HCT116 (cell line): ENCODE results near the gene STK32B. TPM values are rescaled to one million over a fixed set of nuclear protein-coding genes. Genes with fewer than 3 reads are reported as not detected.

Experiments used
- ATAC-seq: fragments of 200-7000 bp; cut with Tn5 transposase; 2 replicates; pipeline ENCODE4 v1.9.1; 2020; ENCODE audit warnings: mild to moderate bottlenecking, moderate library complexity
- BruUV-seq: library from RNA; stranded (reverse); fragments of 400-500 nt; replicated peaks from 2 replicates; lab custom pipeline; 2021; lab: Mats Ljungman, UMichigan
- CTCF ChIA-PET: fragments of 300-600 bp; sonication (Branson Sonifier 250); formaldehyde crosslinking; loops from one replicate; lab custom pipeline; 2021; ENCODE audit warnings: antibody characterized with exemption; lab: Charles Lee
- POLR2A ChIA-PET: fragments of 300-600, 350-600 bp; sonication (Branson Sonifier 250); formaldehyde crosslinking; loops from one replicate; lab custom pipeline; 2021; ENCODE audit warnings: antibody characterized with exemption; lab: Charles Lee
- RAD21 ChIA-PET, 2 experiments: fragments of 300-600 bp; sonication (Branson Sonifier 250); formaldehyde crosslinking; loops; one replicate each; lab custom pipeline; 2023; ENCODE audit warnings: low total read pairs in 2 of 2; ENCODE audit not compliant: uncharacterized antibody in 2 of 2, unreplicated experiment in 2 of 2, low non-redundant PET in 1 of 2; lab: Charles Lee
- DNase-seq: peaks from one replicate; pipeline ENCODE4 v3.0.0-alpha.2; 2010; ENCODE audit warnings: low read depth, low spot score
- H2AFZ ChIP-seq: fragments of 200-600 bp; shearing (Covaris generic), sonication (generic); 2 replicates; pipeline ENCODE4 v1.6.1; 2017; ENCODE audit warnings: low read depth, mixed run types, mixed read lengths, antibody characterized with exemption, low read length; ENCODE audit not compliant: poor library complexity, severe bottlenecking
- H3K27ac ChIP-seq: 2 replicates; pipeline ENCODE4 v1.5.1; 2012; ENCODE audit warnings: low read depth, low read length
- H3K27me3 ChIP-seq: fragments of 200-600 bp; sonication (generic); 2 replicates; pipeline ENCODE4 v1.6.1; 2016; ENCODE audit warnings: mixed run types, low read length, mixed read lengths; ENCODE audit not compliant: insufficient read depth
- H3K36me3 ChIP-seq, 2 experiments: fragments of 200-500 bp in 1 of 2; fragments of 200-600 bp in 1 of 2; sonication (Bioruptor generic) in 1 of 2; sonication (generic) in 1 of 2; 2 replicates each; pipeline versions ENCODE4 v1.5.1 to v1.6.1; 2014 to 2016; ENCODE audit warnings: low read length in 2 of 2, inconsistent platforms in 1 of 2, mixed read lengths in 1 of 2, mixed run types in 1 of 2; ENCODE audit not compliant: insufficient read depth in 2 of 2, control insufficient read depth in 1 of 2
- H3K4me1 ChIP-seq, 2 experiments: fragments of 200-600 bp in 1 of 2; sonication (generic) in 1 of 2; 2 replicates each; pipeline versions ENCODE4 v1.5.1 to v1.6.1; 2012 to 2017; ENCODE audit warnings: low read length in 2 of 2, inconsistent platforms in 1 of 2, mild to moderate bottlenecking in 1 of 2, mixed read lengths in 1 of 2, mixed run types in 1 of 2, moderate library complexity in 1 of 2; ENCODE audit not compliant: insufficient read depth in 2 of 2, control insufficient read depth in 1 of 2
- H3K4me2 ChIP-seq: fragments of 200-600 bp; sonication (generic); 2 replicates; pipeline ENCODE4 v1.6.1; 2017; ENCODE audit warnings: mixed run types, low read length, mixed read lengths
- H3K4me3 ChIP-seq, 2 experiments: fragments of 200-600 bp in 1 of 2; sonication (generic) in 1 of 2; replicated peaks in 1 of 2; 2 replicates each; pipeline ENCODE4 v1.5.1; 2011 to 2016; ENCODE audit warnings: low read length in 2 of 2, control low read depth in 1 of 2, low read depth in 1 of 2, mild to moderate bottlenecking in 1 of 2, mixed read lengths in 1 of 2, mixed run types in 1 of 2
- H3K79me2 ChIP-seq: fragments of 200-600 bp; sonication (generic); 2 replicates; pipeline ENCODE4 v1.6.1; 2017; ENCODE audit warnings: mild to moderate bottlenecking, mixed run types, low read length, moderate library complexity, mixed read lengths; ENCODE audit not compliant: insufficient read depth
- H3K9ac ChIP-seq: fragments of 200-600 bp; sonication (generic); 2 replicates; pipeline ENCODE4 v1.6.1; 2016; ENCODE audit warnings: low read length, mixed read lengths
- H3K9me2 ChIP-seq: fragments of 200-600 bp; sonication (generic), shearing (Covaris generic); 2 replicates; pipeline ENCODE4 v1.6.1; 2017; ENCODE audit warnings: mixed run types, mild to moderate bottlenecking, moderate library complexity; ENCODE audit not compliant: insufficient read depth
- H3K9me3 ChIP-seq, 2 experiments: fragments of 200-500 bp in 1 of 2; fragments of 200-600 bp in 1 of 2; sonication (Bioruptor generic) in 1 of 2; sonication (generic) in 1 of 2; 2 replicates each; pipeline ENCODE4 v1.6.1; 2014 to 2017; ENCODE audit warnings: low read length in 2 of 2, mixed read lengths in 2 of 2, inconsistent platforms in 1 of 2, low read depth in 1 of 2, mild to moderate bottlenecking in 1 of 2, mixed run types in 1 of 2, moderate library complexity in 1 of 2; ENCODE audit not compliant: control insufficient read depth in 1 of 2, insufficient read depth in 1 of 2
- H4K20me1 ChIP-seq: fragments of 200-600 bp; sonication (generic), shearing (Covaris generic); 2 replicates; pipeline ENCODE4 v1.6.1; 2017; ENCODE audit warnings: mixed run types, mild to moderate bottlenecking, moderate library complexity; ENCODE audit not compliant: insufficient read depth
- CBX3 ChIP-seq: IDR thresholded peaks from 2 replicates; pipeline ENCODE4 v1.6.1; 2012; ENCODE audit warnings: low read depth
- CEBPB ChIP-seq: IDR thresholded peaks from 2 replicates; pipeline ENCODE4 v1.6.1; 2012; ENCODE audit warnings: low read depth
- EGR1 ChIP-seq: IDR thresholded peaks from 2 replicates; pipeline ENCODE4 v1.6.1; 2012; ENCODE audit warnings: low read depth
- ELF1 ChIP-seq: IDR thresholded peaks from 2 replicates; pipeline ENCODE4 v1.6.1; 2012; ENCODE audit warnings: low read depth, borderline replicate concordance
- EZH2 ChIP-seq: fragments of 200-600 bp; sonication (generic); IDR thresholded peaks from 2 replicates; pipeline ENCODE4 v1.6.1; 2017; ENCODE audit warnings: antibody characterized with exemption, mixed run types
- POLR2A ChIP-seq: IDR thresholded peaks from 2 replicates; pipeline ENCODE4 v1.7.0; 2011; ENCODE audit warnings: borderline replicate concordance; ENCODE audit not compliant: insufficient read depth, insufficient read length; ENCODE audit errors: extremely low read depth
- POLR2AphosphoS5 ChIP-seq: IDR thresholded peaks from 2 replicates; pipeline ENCODE4 v1.6.1; 2011; ENCODE audit warnings: mild to moderate bottlenecking, low read depth, low read length, moderate library complexity
- RAD21 ChIP-seq: IDR thresholded peaks from 2 replicates; pipeline ENCODE4 v1.6.1; 2012; ENCODE audit warnings: low read depth, mild to moderate bottlenecking
- SIN3A ChIP-seq: IDR thresholded peaks from 2 replicates; pipeline ENCODE4 v1.6.1; 2012; ENCODE audit warnings: low read depth
- SP1 ChIP-seq: IDR thresholded peaks from 2 replicates; pipeline ENCODE4 v1.6.1; 2012; ENCODE audit warnings: low read depth
- TCF7L2 ChIP-seq: IDR thresholded peaks from 2 replicates; pipeline ENCODE4 v1.7.0; 2011; ENCODE audit warnings: borderline replicate concordance, inconsistent platforms; ENCODE audit not compliant: insufficient read depth, insufficient read length; ENCODE audit errors: extremely low read depth
- ZFX ChIP-seq: fragments of 450-650 bp; IDR thresholded peaks from 2 replicates; pipeline ENCODE4 v1.6.1; 2017
- intact Hi-C: fragments of 100-400 bp; cut with micrococcal nuclease; formaldehyde crosslinking; loops from 2 replicates; pipeline ENCODE4 v1.10.0; 2022
- total RNA-seq: library from RNA; stranded (reverse); gene quantifications from one replicate; pipeline ENCODE4 v1.2.1, GENCODE V29; 2021; ENCODE audit not compliant: unreplicated experiment
- TF ChIP-seq, protein P1 (sequence below): IDR thresholded peaks from 2 replicates; pipeline ENCODE4 v1.6.1; 2012
- TF ChIP-seq, protein P2 (sequence below): IDR thresholded peaks from 2 replicates; pipeline ENCODE4 v1.6.1; 2012

Gene STK32B
- total RNA-seq, 1 experiment from 2014 or later, result not detected

DNA sequence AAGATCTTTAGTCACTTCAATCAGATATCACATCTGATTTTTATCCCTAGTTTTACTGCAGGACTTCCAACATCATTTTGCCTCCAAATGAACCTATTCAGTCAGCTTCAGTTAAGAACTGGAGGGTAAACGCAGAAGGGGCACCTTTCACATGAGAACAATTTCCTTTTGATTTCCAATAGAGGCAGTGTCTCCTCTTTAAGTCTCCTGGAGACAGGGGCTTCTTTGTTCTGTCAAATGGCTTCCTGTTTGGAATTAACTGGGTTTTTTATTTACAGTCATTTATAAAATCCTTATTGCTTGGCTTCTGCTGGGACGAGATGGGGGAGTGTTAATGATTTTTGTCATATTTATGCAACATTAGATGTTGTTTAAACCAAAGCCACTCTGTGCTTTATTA, 164.0 kb downstream of the STK32B start (continued):
- TF ChIP-seq EGR1, result no peak
- TF ChIP-seq ZFX, result no peak
- TF ChIP-seq, all 23 proteins: peak for 0

DNA sequence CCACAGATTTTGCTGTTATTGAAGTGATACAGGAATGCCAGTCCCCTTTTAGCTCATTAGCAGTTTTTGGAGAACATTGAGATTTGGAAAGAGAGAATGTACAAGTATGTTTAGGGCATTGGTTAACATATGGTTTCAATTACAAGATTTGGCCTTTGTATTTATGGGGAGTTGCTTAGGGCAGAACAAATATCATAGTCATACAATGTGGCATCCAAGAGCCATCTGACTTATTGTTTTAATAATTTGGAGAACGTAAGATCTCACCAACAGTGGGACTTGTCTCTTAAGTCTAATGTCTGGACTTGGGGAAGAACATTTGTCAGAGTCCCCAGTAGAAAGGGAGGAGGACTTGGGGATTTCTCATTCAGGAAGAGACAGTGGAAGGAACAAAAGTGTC, 166.1 kb downstream of the STK32B start:
- Histone ChIP-seq H3K9ac (no peak overlapping the region), H3K79me2 (no peaks in the 10 kb centered on the region), H3K27me3 (peaks cover 41% of the 10 kb centered on the region), H3K9me2 (no peaks in the 10 kb centered on the region), H3K27ac (no peak overlapping the region), H3K4me2 (no peak overlapping the region), H3K4me1 (no peaks in the 10 kb centered on the region), H3K4me3 (no peak overlapping the region), H3K36me3 (no peaks in the 10 kb centered on the region), H4K20me1 (no peaks in the 10 kb centered on the region), H3K9me3 (no peaks in the 10 kb centered on the region; a peak in 1 of 4 replicates), H2AFZ (no peak overlapping the region)
- ChIA-PET POLR2A (no interaction called here), RAD21 (no interaction called here), CTCF (no interaction called here)
- TF ChIP-seq, protein P1, sequence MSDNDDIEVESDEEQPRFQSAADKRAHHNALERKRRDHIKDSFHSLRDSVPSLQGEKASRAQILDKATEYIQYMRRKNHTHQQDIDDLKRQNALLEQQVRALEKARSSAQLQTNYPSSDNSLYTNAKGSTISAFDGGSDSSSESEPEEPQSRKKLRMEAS, result no peak
- TF ChIP-seq ELF1 (no peak), SIN3A (no peak), CBX3 (no peak), POLR2A (no peak), TCF7L2 (no peak), RAD21 (no peak), POLR2AphosphoS5 (no peak), SP1 (no peak), CEBPB (no peak), EGR1 (no peak), ZFX (no peak), EZH2 (no peak)
- TF ChIP-seq, protein P2, sequence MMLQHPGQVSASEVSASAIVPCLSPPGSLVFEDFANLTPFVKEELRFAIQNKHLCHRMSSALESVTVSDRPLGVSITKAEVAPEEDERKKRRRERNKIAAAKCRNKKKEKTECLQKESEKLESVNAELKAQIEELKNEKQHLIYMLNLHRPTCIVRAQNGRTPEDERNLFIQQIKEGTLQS, result no peak
- no TSS peak for BruUV-seq
- DNase-seq, result no peak
- no peak for ATAC-seq
- intact Hi-C loops, result no loop called here
